Stomach (tissue), 4 donors: ENCODE data around the gene SDR42E1.

Experiments used
- CTCF ChIP-seq, 7 experiments: fragments of 450-650 bp in 4 of 7; fragments of 200-600 bp in 3 of 7; sonication (generic) in 3 of 7; IDR thresholded peaks; one replicate each; pipeline ENCODE4 v1.5.1; 2016 to 2019; ENCODE audit warnings: antibody characterized with exemption in 7 of 7, control low read depth in 2 of 7, mild to moderate bottlenecking in 1 of 7
- EP300 ChIP-seq: sonication (generic); formaldehyde crosslinking; IDR thresholded peaks from one replicate; pipeline ENCODE4 v1.6.1; 2017; ENCODE audit warnings: antibody characterized with exemption
- POLR2A ChIP-seq, 4 donors: fragments of 450-650 bp; IDR thresholded peaks; one replicate each; pipeline ENCODE4 v1.6.1; 2016; ENCODE audit warnings: antibody characterized with exemption in 4 of 4, control low read depth in 2 of 4, mild to moderate bottlenecking in 1 of 4, moderate library complexity in 1 of 4
- POLR2AphosphoS5 ChIP-seq, 3 donors: sonication (generic); formaldehyde crosslinking; IDR thresholded peaks; one replicate each; pipeline ENCODE4 v1.6.1; 2016; ENCODE audit warnings: antibody characterized with exemption in 3 of 3

DNA sequence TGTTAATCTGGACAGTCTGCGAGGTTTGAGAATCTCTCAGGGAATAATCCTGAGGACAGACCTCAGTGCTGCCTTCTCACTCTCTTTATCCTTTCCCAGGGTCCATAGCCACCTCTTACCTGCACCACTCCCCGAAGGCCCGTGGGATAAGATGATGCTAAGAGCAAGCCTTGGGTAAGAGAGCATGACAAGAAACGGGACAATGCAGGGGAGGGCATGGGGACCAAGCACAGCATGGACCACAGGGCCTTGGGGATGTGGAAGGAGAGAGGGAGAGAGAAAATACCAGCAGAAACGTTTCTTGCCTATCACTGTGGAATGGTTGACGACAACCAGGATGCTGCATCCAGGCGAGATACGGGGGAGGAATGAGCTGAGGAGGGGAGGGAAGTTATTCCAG, 8.3 kb upstream of the SDR42E1 start:
- no peak for TF ChIP-seq CTCF (IDR thresholded peaks at IDR 0.05)
- TF ChIP-seq EP300: no peak
- no peak for TF ChIP-seq POLR2AphosphoS5 (IDR thresholded peaks at IDR 0.05)
- TF ChIP-seq POLR2A (IDR thresholded peaks at IDR 0.05): no peak
